Kidney tubule cell (primary cell): ENCODE results near the gene ASNS.
"Not testable (repeated sequence)": the region's sequence is repeated elsewhere in the genome, so short reads cannot be mapped to it uniquely, and the experiment has no call there.

Experiments
- DNase-seq: peaks from one replicate; pipeline ENCODE4 v3.0.0-alpha.2; 2018; ENCODE audit warnings: low spot score

Gene ASNS, protein sequence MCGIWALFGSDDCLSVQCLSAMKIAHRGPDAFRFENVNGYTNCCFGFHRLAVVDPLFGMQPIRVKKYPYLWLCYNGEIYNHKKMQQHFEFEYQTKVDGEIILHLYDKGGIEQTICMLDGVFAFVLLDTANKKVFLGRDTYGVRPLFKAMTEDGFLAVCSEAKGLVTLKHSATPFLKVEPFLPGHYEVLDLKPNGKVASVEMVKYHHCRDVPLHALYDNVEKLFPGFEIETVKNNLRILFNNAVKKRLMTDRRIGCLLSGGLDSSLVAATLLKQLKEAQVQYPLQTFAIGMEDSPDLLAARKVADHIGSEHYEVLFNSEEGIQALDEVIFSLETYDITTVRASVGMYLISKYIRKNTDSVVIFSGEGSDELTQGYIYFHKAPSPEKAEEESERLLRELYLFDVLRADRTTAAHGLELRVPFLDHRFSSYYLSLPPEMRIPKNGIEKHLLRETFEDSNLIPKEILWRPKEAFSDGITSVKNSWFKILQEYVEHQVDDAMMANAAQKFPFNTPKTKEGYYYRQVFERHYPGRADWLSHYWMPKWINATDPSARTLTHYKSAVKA

DNA sequence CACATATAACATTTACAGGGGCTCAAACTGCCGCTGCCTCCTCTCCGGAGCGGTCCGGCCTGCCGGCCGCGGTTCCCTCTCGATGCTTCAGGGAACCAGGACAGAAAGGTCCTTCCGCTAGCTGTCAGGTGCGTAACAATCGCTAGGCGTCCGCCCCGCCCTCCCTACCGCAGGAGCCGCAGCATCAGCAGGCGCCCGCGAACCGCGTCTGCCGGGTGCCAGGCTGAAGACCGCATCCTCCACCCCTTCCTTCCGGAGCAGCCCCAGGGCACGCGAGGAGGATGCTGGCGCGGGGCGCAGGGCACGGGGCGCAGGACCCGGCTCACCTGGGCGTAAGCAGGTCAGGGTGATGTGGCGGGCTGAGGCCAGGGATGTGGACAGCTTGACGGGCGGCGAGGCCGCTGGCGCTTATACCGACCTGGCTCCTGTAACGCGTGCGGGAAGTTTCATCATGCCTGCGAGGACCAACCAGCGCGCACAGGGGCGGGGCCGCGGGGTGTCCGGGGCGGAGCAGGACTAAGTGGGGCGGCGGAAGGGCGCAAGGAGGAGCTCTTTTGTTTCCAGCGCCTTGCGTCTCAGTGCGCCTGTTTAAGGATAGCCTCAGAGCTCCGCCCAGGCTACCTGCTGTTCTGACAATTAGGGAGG lies at the start of gene ASNS:
Gene ASNS, minus strand, starts transcription at position 384 of the 645 bp plus-strand sequence. CDS start 3,252 bp downstream, outside the sequence.
- peak; percentile 95 for DNase-seq

DNA sequence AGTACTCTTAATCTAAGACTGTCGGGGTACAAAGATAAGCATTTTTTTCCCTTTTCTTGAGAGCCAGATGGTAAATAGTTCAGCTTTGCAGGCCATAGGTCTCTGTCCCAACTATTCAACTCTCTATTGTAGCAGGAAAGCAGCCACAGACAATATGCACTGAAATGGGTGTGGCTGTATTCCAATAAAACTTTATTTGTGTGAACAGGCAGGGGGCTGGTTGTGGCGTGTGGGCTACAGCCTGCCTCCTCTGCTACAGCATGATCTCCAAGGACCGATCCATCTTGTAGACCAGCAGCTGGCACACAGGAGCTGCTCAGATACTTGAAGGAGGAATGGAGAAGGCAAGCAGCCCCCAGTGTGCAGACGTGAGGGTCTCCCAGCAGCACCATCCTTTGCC lies 49.0 kb upstream of the ASNS start:
- DNase-seq = not testable (repeated sequence)

DNA sequence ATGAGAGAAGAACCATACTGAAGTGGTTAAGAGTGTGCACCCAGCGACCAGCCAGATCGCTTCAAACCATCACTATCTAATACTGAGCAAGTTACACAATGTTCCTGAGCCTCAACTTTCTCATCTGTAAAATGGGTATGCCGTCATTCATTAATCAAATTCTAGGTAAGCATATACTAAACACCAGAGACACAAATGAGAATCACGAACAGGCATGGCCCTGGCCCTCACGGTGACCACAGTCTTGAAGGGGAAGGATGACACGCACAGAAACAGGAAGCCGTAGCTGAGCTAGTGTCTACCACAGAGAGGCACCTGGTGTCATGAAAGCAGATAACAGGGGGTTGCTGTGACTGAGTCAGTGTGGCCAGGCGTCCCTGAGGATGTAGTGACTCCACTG lies 43.1 kb upstream of the ASNS start:
- not testable (repeated sequence) for DNase-seq

DNA sequence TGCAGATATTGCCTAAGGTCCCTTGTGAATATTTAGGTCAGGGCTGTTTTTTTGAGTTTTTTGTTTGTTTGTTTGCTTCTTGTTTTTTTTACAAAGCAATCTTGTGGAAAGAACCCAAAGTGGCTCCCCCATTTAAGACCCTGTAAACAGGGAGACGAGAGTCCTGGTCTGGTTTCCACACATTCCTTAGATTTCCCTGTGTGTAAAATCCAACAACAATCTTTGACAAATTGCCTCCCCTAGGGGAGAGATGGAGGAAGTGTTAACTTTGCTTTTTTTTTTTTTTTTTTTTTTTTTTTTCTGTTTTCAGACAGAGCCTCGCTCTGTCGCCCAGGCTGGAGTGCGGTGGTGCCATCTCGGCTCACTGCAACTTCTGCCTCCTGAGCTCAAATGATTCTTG lies 40.1 kb upstream of the ASNS start:
- not testable (repeated sequence) for DNase-seq

DNA sequence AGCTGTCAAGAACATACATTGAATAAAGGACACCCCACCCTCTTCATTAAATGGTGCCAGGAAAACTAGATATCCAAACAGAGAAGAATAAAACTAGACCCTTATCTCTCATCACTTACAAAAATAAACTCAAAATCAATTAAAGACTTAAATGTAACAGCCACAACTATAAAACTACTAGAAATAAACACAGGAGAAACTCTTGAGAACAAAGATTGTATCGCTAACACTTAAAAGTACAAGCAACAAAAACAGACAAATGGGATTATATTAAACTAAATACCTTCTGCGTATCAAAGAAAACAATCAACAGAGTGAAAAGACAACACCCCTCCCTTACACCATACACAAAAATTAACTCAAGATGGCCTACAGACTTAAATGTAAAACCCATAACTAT lies 24.7 kb upstream of the ASNS start:
- not testable (repeated sequence) for DNase-seq

DNA sequence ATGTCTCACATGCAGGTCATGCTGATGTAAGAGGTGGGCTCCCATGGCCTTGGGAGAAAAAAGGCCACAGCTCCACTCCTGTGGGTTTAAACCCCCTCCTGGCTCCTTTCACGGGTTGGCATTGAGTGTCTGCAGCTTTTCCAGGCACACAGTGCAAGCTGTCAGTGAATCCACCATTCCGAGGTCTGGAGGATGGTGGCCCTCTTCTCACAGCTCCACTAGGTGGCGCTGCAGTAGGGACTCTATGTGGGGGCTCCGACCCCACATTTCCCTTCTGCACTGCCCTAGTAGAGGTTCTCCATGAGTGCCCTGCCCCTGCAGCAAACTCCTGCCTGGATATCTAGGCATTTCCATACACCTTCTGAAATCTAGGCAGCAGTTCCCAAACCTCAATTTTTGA lies 19.5 kb upstream of the ASNS start:
- not testable (repeated sequence) for DNase-seq

DNA sequence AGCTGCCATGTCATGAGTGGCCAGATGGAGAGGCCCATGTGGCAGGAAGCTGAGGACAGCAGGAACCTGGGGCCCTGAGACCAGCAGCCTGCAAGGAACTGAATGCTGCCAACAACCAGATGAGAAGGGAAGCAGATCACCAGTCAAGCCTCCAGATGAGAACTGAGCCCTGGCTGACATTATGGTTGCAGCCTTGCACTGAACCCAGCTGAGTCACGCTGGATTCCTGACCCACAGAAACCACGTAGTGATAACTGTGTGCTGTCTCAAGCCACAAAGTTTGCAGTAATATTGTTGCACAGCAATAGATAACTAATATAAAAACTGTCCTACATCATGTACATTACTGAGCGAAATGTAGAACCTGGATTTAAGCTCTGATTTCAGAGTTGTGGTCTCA lies 7.3 kb upstream of the ASNS start:
- not testable (repeated sequence) for DNase-seq

DNA sequence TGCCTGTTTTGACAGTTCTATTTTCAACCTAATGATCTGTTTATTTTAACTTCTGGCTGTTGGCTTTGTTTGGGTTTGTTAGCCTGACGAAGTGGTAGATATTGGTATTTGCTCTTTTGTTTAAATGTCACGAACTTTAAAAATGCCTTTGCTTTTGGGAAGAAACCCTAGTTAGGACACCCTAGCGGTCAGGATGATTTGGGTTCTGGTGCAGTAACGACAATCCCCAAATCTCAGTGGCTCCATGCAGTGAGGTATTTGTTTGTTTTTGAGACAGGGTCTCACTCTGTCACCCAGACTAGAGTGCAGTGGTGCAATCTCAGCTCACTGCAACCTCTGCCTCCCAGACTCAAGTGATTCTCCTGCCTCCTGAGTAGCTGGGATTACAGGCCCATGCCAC lies 2.7 kb upstream of the ASNS start:
- not testable (repeated sequence) for DNase-seq

DNA sequence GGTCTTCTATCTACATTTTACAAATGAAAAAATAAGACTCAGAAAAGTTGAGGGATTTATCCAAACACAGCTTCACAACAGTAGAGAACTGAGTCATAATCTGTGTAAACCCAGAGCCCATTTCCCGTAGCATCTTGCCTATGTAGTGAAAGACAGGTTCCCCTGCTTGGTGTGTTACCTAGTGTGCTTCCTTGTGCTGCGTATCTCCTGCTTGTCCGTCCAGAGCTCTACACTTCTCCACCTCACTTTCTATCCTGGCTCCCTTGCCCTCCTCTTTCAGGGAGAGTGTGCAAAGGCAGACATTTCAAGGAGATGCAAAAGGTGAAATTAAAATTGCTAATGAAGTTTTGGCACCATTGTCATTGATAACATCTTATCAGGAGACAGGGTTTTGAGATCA lies 1.4 kb upstream of the ASNS start:
- DNase-seq = no peak

DNA sequence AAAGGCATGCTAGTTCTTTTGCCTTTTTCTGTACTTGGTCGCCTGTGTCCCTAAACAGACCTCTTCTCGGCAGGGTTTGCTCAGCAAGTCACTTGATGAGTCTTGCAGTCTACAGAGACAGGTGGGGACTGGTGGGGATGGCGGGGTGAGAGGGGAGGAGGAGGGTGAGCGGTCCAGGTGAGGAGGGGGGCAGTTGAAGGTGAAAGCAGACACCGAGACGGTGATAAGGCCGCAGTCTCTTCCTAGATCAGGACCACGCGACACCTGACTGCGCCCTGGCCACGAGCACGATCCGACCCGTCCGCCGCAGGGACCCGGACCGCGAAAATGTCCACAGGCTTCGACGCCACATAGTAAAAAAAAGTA lies 566 bp downstream of the ASNS start:
- peak; percentile 22 for DNase-seq

DNA sequence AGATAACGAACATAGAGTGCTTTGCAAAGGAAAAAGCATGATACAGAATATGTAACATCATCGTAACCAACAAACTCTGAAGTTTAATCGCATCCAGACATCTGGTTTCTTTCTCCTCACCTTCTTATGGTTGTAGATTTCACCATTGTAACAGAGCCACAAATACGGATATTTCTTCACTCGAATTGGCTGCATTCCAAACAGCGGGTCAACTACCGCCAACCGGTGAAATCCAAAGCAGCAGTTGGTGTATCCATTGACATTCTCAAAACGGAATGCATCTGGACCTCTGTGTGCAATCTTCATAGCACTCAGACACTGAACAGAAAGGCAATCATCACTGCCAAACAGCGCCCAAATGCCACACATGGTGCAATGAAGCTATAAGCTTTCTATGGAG lies 3.4 kb downstream of the ASNS start:
- DNase-seq = no peak

DNA sequence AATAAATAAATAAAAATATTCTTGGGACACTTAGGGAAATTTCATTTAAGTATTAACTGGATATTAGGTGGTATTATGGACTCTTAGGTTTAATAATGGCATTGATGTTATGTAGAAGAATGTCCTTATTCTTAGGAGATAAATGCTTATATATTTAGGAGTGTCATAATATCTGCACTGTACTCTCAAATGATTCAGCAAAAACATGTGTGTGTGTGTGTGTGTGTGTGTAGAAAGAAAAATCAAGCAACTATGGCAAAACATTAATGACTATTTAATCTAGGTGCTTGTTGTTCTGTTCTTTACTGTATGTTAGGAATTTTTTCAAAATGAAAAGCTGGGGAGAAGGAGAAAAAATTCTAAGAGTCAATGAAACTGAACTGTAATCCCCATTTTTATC lies 3.9 kb downstream of the ASNS start:
- DNase-seq = no peak

DNA sequence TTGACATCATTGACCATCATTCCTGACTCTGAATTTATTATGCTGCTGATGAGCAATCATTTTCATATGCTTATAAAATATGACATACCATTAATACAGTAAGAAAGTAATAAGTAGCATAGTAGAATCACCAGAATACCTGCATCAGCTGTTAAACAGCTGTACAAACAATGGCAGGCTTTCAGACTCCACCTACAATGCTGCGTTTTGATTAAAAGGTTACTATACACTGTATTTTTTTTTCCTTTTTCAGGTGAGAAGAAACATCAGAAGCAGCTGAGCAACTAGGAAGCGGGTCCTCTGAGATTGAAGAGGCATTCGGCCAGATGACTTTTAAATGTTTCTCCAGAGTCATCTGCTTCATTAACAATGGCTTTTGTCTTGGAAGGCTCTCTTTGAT lies 7.1 kb downstream of the ASNS start:
- no peak for DNase-seq

DNA sequence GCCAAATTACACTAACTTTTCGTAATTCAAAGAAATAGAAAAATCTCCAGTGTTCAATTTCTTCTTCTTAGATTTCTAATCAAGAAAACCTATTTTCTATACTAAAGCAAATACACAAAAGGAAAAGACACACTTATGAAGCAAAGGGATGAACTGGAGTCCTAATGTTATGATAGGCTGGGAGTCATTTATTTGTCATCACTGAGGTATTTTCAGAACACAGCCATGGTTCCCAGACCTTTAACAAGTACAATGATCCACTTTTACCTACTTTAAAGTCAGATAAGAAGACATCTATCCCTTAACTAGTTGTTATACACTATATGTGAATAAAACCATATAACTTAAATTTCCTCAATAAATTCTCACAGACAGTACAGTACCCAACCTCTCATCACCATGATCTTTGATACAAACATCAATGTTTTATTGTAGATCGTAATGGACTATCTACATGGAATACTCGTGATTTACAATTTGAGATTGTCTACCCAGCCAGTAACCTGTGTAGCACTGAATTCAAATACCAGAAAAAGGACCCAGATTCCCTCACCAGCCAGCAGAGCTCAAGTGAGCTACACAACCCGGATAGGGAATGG lies 12.5 kb downstream of the ASNS start:
- DNase-seq = peak; percentile 25

DNA sequence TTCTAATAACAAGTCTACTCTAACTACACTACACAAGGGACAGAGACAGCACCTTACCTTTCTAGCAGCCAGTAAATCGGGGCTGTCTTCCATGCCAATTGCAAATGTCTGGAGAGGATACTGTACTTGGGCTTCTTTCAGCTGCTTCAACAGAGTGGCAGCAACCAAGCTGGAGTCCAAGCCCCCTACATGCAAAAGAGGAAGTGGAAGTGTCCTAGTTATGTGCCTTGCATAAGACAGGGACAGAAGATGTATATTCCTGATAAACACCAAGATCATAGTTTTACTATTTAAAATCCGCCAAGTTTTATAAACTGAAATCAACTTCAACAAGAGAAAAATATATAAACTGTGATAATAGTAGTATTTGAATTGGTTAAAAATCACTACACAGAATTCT lies 14.0 kb downstream of the ASNS start:
- DNase-seq = no peak

DNA sequence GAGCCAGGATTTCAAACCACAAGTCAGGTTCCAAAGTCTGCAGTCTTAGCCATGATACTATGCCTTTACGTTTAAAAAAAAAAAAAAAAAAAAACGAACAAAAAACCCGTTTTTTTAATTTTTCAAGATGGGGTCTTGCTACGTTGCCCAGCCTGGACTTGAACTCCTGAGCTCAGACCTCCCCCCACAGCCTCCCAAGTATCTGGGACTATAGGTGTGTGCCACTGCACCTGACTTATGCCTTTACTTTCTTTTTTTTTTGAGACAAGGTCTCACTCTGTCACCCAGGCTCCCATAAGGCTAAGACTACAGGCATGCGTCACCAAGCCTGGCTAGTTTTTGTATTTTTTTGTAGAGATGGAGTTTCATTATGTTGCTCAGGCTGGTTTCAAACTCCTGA lies 14.7 kb downstream of the ASNS start:
- DNase-seq = no peak

DNA sequence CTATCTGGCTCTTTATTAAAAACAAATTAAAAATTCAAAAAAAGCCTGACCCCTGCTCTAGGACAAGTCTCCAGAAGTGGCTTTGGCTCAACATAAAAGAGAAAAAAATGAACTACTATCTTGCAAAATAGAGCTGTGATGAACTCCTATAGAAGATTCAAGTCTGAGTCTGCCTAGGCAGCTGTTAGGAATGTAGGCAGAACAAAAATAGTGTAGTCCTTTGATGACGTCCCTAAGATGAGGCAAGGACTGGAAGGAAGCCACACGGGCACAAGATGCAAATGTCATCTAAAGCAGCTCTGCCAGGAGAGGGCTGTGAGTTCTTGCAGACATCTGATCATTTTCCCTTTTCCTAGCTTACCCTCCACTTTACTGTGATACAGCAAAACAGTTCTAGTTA lies 20.5 kb downstream of the ASNS start:
- no peak for DNase-seq

DNA sequence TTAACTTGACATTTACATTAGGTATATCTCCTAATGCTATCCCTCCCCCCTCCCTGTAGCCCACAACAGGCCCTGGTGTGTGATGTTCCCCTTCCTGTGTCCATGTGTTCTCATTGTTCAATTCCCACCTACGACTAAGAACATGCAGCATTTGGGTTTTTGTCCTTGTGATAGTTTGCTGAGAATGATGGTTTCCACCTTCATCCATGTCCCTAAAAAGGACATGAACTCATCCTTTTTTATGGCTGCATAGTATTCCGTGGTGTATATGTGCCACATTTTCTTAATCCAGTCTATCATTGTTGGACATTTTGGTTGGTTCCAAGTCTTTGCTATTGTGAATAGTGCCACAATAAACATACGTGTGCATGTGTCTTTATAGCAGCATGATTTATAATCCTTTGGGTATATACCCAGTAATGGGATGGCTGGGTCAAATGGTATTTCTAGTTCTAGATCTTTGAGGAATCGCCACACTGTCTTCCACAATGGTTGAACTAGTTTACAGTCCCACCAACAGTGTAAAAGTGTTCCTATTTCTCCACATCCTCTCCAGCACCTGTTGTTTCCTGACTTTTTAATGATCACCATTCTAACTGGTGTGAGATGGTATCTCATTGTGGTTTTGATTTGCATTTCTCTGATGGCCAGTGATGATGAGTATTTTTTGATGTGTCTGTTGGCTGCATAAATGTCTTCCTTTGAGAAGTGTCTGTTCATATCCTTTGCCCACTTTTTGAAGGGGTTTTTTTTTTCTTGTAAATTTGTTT lies 21.8 kb downstream of the ASNS start:
- not testable (repeated sequence) for DNase-seq

DNA sequence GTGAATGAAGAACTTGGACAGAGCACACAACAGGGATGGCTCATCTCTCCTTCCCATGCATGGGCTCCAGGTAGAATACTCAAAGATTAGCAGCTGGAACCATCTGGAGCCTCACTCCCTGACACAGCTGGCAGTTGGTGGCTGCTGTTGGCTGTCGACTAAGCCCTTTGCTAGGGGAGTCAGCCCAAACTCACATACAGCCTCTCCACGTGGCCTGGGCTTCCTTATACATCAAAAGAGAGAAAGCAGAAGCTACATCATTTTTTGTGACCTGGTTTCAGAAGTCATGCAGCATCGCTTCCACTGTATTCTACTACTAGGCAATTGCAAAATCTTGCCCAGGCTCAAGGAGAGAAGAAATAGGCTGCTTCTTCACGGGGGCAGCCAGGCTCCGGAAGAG lies 24.4 kb downstream of the ASNS start:
- DNase-seq = no peak

DNA sequence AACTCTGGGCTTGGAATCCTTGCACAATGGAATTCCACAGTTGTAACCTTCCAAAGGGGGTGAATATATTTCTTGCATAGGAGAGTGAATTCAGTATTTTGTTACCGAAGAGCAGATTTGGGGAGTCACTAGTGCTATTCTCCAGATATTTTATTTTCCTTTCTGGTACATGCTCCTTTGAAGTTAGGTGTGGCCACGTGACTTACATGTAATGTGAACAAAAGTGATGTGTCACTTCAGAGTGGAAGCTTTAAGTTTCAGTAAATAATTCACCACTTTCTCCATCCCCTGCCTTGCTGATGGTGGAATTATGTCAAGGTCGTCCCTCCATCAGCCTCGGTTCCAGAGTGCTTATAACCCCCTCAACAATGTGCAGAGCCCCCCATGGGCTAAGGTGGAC lies 25.3 kb downstream of the ASNS start:
- DNase-seq = peak; percentile 13

DNA sequence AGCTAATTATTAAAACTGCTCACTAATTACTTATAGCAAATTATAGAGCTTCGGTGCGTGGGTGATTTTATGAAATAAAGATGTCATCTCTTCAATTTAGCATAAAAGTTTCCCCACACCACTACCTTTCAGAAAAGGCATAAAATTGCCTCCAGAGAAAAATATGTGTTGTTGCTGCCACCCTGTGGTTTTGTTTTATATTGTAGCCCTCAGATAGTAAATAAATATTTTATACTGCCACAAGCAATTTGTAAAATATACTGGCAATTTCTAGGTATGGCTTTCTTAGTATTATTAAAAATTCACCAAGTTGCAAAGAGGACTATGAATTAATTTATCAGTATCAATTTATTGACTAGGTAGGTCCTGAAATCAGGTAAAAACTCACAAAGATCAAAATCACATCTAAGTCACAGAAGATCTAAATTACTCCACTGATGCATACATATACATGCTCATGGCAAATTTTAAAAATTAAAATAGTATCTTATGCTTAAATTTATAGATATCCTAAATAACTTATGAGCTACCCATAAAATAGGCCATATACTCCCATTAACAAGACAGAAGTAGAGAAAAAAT lies 26.5 kb downstream of the ASNS start:
- DNase-seq = peak; percentile 40

DNA sequence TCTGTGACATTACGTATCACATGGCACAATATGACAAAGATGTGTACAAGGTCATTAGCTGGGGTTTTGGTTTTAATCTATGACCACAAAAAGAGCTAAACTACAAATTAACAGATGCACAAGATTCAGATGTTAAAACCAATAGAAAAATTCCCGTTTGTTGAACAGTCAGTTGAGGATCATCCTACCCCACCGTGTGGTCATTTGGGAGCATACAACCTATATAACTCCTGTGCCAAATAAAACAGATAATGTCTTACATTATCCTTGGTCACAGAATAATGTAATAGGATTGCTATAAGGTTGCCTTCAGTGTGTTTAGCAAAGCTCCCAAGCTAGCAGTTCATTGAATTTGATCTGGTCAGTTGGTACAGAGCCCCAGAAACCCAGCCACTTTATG lies 28.2 kb downstream of the ASNS start:
- no peak for DNase-seq
